GM19193 (cell line): ENCODE results near the gene CSMD2.

Experiments used
- POLR2A ChIP-seq: IDR thresholded peaks from 4 replicates; pipeline ENCODE4 v1.6.1; 2011; ENCODE audit not compliant: insufficient read depth, insufficient read length; ENCODE audit errors: extremely low read depth

CSMD2 gene

DNA sequence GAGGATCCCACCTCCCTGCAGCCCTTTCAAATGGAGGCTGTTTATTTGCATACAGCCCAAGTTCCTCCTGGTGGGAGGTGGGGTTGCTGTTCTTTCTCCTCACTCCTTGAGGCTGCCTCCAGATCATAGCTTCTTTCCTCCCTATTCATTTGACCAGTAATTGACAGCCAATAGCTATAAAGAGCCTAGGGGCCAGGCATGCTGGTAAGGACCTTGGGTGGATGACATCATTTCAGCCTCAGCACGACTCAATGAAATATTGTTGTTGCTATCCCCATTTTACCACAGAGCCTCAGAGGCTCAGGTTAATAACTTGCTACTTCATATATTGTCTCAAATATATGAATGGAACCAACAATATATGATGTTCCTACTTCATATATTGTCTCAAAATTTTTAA is 661.5 kb downstream of the CSMD2 start:
- no peak for TF ChIP-seq POLR2A

GRCh38 chr1:33502726-33503125 is 662.3 kb downstream of the CSMD2 start:
- no peak for TF ChIP-seq POLR2A

DNA sequence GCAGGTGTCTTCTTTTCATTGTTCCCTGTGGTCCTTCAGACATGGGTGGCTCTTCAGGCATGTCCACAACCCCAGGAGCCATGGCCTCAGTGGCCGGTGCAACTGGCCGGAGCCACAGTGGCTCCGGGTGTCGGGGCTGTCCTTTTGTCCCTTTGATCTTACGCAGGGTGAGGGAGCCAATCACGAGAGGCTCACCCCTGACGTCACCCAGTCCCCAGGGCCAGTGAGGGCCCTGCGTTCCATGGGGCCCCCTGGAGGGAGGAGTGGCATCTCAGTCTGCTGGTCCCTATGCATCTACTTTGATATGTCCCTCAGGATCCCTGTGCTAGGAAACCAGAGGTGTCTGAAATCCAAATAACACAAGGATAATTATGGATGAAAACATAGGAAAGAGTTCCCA is 663.3 kb downstream of the CSMD2 start:
- TF ChIP-seq POLR2A: no peak

- no peak for TF ChIP-seq POLR2A
Observed at GRCh38 chr1:33501309-33501708, 663.7 kb downstream of the CSMD2 start.

DNA sequence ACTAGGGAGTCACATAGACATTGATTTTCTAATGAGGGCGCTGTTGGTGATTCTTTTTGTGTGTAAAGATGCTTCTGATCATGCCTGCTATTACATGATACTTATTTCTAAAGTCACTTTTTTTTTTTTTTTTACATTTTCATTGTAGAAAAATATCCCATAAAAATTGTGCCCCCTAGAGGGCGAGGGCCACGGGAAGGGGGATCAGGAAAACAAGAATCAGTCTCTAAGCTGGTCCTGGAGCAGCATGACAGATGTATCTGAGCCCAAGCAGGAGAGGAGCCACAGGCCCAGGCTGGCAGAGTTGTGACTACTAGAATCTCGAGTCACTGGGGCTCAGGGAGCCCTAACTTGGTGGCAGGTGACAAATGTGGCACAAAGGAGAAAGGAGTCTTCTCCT is 664.5 kb downstream of the CSMD2 start:
- TF ChIP-seq POLR2A: no peak

GRCh38 chr1:33497410-33497809 is 667.6 kb downstream of the CSMD2 start:
- no peak for TF ChIP-seq POLR2A

GRCh38 chr1:33494929-33495328 is 670.1 kb downstream of the CSMD2 start:
- TF ChIP-seq POLR2A: no peak

- no peak for TF ChIP-seq POLR2A
Observed at GRCh38 chr1:33488624-33489023, 676.4 kb downstream of the CSMD2 start.

DNA sequence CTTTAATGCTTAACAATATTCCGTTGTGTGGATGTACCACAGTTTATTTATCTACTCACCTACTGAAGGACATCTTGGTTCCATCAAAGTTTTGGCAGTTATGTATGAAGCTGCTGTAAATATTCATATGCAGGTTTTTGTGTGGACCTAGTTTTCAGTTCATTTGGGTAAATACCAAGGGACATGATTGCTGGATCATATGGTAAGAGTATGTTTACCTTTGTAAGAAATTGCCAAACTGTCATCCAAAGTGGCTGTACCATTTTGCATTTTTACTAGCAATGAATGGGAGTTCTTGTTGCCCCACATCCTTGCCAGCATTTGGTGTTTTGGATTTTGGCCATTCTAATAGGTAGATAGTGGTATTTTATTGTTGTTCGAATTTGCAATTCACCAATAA is 682.6 kb downstream of the CSMD2 start:
- TF ChIP-seq POLR2A: no peak

GRCh38 chr1:33477451-33477850 is 687.6 kb downstream of the CSMD2 start:
- no peak for TF ChIP-seq POLR2A

DNA sequence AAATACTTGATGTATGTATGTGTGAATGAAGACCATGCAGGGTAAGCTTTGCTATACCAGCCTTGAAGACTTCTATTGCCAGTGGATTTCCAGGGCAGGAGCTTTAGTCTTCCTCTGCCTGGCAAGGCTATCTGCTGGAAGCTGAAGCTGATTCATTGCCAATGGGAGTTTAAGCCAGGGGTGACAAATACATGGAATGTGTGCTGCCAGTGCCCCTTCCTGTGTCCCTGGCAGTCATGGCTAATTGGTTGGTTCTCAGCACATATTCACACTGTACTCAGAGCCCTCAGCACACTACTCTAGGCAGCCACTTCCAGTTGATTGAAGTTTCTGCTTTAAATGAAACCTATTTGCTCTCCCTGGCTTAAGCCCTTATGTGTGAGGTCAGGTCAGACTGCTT is 691.1 kb downstream of the CSMD2 start:
- no peak for TF ChIP-seq POLR2A

GRCh38 chr1:33472269-33472980 is 692.6 kb downstream of the CSMD2 start, which contains the start of gene ZSCAN20:
ZSCAN20 (plus strand) TSS chr1:33472645; CDS start chr1:33479289, 6,644 bp downstream.
- peak; percentile 65 for TF ChIP-seq POLR2A

DNA sequence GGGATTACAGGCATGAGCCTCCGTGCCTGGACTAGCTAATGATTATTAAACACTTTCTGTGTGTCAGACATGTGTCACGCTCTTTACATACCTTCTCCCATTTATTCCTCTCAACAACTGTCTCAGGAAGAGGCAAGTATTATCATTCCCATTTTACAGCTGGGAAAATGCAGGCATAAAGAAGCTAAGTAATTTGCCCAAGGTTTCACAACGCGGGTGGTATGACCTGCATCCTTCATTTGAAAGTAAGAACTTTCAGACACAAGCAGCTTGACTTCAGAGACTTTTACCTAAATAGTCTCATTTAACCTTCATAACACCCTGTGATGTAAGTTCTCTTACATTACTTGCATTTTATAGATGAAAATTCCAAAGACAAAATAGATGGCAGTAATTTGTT is 693.6 kb downstream of the CSMD2 start:
- no peak for TF ChIP-seq POLR2A

DNA sequence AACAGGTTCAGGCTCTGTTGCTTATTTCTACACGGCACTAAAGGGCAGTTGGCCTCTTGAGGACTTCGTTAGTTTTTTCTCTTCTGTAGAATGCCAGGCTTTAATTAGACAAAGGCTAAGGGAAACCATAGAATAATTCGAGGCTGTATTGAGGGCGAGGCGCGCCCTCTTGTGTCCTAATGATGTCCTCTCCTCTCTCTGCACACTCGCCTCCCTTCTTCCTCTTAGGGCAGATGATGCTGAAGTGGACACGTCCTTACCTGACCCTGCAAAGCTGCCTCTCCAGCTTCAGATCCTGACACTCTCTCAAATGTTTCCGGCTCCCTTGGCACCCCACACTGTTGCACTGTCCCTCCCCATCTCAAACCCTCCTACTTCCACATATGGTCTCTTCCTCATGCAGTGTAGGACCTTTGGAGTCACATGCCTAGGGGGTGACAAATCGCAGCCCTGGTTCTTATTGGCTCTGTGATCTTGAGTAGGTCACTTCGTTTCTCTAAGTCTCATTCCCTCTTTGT is 694.5 kb downstream of the CSMD2 start:
- no peak for TF ChIP-seq POLR2A

DNA sequence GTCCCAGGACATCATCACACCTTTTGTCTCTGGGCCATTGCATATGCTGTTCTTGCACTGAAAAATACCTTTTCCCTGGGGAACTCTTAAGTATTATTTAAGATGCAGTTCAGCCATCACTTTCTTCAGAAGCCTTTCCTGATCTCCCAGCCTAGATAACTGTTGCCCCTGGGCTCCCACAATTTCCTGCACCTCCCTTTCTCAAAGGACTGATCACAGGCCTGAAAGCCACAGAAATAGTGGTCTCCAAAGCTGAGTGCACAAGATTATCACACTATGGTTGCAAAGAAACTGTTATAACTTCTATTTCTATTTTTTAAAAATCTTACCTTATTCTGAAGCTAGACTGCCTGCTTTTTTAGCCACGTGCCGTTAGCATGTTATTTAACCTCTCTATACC is 695.3 kb downstream of the CSMD2 start:
- no peak for TF ChIP-seq POLR2A

- TF ChIP-seq POLR2A: no peak
Observed at GRCh38 chr1:33468967-33469366, 696.1 kb downstream of the CSMD2 start.

DNA sequence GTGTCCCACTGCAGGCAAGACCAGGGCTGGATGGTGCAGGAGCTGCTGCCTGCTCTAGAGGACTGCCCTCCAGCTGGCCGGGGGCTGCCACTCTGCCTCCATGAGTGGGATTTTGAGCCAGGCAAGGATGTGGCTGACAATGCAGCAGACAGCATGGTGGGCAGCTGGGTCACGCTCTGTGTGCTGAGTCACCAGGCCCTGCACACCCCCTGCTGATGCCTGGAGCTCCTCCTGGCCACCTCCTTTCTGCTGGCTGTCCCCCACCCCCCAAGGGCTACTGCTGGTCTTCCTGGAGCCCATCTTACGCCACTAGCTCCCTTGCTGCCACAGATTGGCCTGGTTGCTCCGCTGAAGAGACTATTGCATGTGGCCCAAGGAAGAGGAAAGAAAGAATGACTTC is 696.5 kb downstream of the CSMD2 start:
- TF ChIP-seq POLR2A: no peak
